HG03521 (cell line): ENCODE results near the gene ETV4.

ENCODE experiments used
- ATAC-seq: cut with Tn5 transposase; IDR thresholded peaks from one replicate; pipeline ENCODE4 v1.9.1; 2021; ENCODE audit warnings: mild to moderate bottlenecking, moderate library complexity; ENCODE audit not compliant: unreplicated experiment

Gene ETV4

GRCh38 chr17:43547189-43547550, 1.0 kb upstream of the ETV4 start:
- no peak for ATAC-seq

- no peak for ATAC-seq
These were observed 832 bp downstream of the ETV4 start for GRCh38 chr17:43545383-43545632.

- ATAC-seq, result no peak
These were observed 2.2 kb downstream of the ETV4 start for GRCh38 chr17:43543771-43544575.

GRCh38 chr17:43543300-43543699, 2.8 kb downstream of the ETV4 start:
- ATAC-seq, result no peak

GRCh38 chr17:43542859-43543258, 3.3 kb downstream of the ETV4 start:
- no peak for ATAC-seq

GRCh38 chr17:43540821-43541674, 5.1 kb downstream of the ETV4 start:
- ATAC-seq, result no peak

GRCh38 chr17:43536236-43536992, 9.7 kb downstream of the ETV4 start:
- ATAC-seq, result no peak

- ATAC-seq, result no peak
These were observed 11.2 kb downstream of the ETV4 start for GRCh38 chr17:43534909-43535308.

- ATAC-seq, result no peak
These were observed 12.4 kb downstream of the ETV4 start for GRCh38 chr17:43533699-43534098.

- ATAC-seq, result no peak
These were observed 13.6 kb downstream of the ETV4 start for GRCh38 chr17:43532581-43532980.

- no peak for ATAC-seq
These were observed 14.2 kb downstream of the ETV4 start for GRCh38 chr17:43531955-43532354.

GRCh38 chr17:43531082-43531378, 15.1 kb downstream of the ETV4 start:
- ATAC-seq, result no peak

- no peak for ATAC-seq
These were observed 15.7 kb downstream of the ETV4 start for GRCh38 chr17:43530288-43531081.

GRCh38 chr17:43529947-43530287, 16.2 kb downstream of the ETV4 start:
- no peak for ATAC-seq

- no peak for ATAC-seq
These were observed 16.9 kb downstream of the ETV4 start for GRCh38 chr17:43528988-43529814.

GRCh38 chr17:43528319-43528987, 17.7 kb downstream of the ETV4 start:
- ATAC-seq, result no peak

GRCh38 chr17:43526886-43527648, 19.1 kb downstream of the ETV4 start:
- no peak for ATAC-seq

- no peak for ATAC-seq
These were observed 21.1 kb downstream of the ETV4 start for GRCh38 chr17:43524945-43525575.

GRCh38 chr17:43521389-43521788, 24.8 kb downstream of the ETV4 start:
- no peak for ATAC-seq
